WTC11 (cell line): Measurements from ENCODE around the gene SEZ6. TPM values are rescaled to one million over a fixed set of nuclear protein-coding genes. Genes with fewer than 3 reads are reported as not detected.

Experiments used
- ATAC-seq: fragments of 200-7000 bp; cut with Tn5 transposase; 2 replicates; pipeline ENCODE4 v1.10.0; 2021; ENCODE audit warnings: mild to moderate bottlenecking, moderate library complexity
- CTCF ChIA-PET: fragments of 300-600 bp; sonication (Branson Sonifier 250); formaldehyde crosslinking; loops from one replicate; lab custom pipeline; 2021; ENCODE audit warnings: antibody characterized with exemption; lab: Charles Lee
- POLR2A ChIA-PET: fragments of 350-600 bp; sonication (Branson Sonifier 250); formaldehyde crosslinking; loops from one replicate; lab custom pipeline; 2021; ENCODE audit warnings: antibody characterized with exemption; lab: Charles Lee
- DNase-seq: peaks from one replicate; pipeline ENCODE4 v3.0.0; 2021; ENCODE audit warnings: low spot score
- H3K27ac Mint-ChIP-seq: 2 replicates; pipeline ENCODE4 v1.8.0; 2021; ENCODE audit warnings: mixed read lengths
- H3K27me3 Mint-ChIP-seq: 2 replicates; pipeline ENCODE4 v1.8.0; 2021; ENCODE audit warnings: low read depth, mild to moderate bottlenecking, moderate library complexity, mixed read lengths
- H3K36me3 Mint-ChIP-seq: 2 replicates; pipeline ENCODE4 v1.8.0; 2021; ENCODE audit warnings: mixed read lengths
- H3K4me1 Mint-ChIP-seq: 2 replicates; pipeline ENCODE4 v1.8.0; 2022; ENCODE audit warnings: mixed read lengths
- H3K4me3 Mint-ChIP-seq: 2 replicates; pipeline ENCODE4 v1.8.0; 2021; ENCODE audit warnings: mild to moderate bottlenecking, moderate library complexity, mixed read lengths
- H3K9me3 Mint-ChIP-seq: 2 replicates; pipeline ENCODE4 v1.8.0; 2021; ENCODE audit warnings: mixed read lengths
- CREB1 ChIP-seq: sonication (generic); formaldehyde crosslinking; IDR thresholded peaks from 2 replicates; pipeline ENCODE4 v1.8.0; 2023; ENCODE audit warnings: mild to moderate bottlenecking, missing genetic modification reagents
- ERG ChIP-seq: fragments of 250-450 bp; sonication (Bioruptor Pico); IDR thresholded peaks from 2 replicates; pipeline ENCODE4 v1.8.0; 2021; ENCODE audit warnings: mild to moderate bottlenecking
- ESRRA ChIP-seq: sonication (generic); formaldehyde crosslinking; IDR thresholded peaks from 2 replicates; pipeline ENCODE4 v1.8.1; 2022; ENCODE audit warnings: mild to moderate bottlenecking, missing genetic modification reagents, borderline replicate concordance
- RELA ChIP-seq: sonication (generic); formaldehyde crosslinking; IDR thresholded peaks from 2 replicates; pipeline ENCODE4 v1.8.1; 2022; ENCODE audit warnings: missing genetic modification reagents, mild to moderate bottlenecking, borderline replicate concordance
- RORB ChIP-seq: fragments of 250-450 bp; sonication (Bioruptor Pico); IDR thresholded peaks from 2 replicates; pipeline ENCODE4 v1.9.0; 2021; ENCODE audit warnings: mild to moderate bottlenecking
- SMAD3 ChIP-seq: sonication (generic); formaldehyde crosslinking; IDR thresholded peaks from 2 replicates; pipeline ENCODE4 v1.8.0; 2022; ENCODE audit warnings: missing genetic modification reagents, mild to moderate bottlenecking, borderline replicate concordance
- SP1 ChIP-seq: sonication (generic); formaldehyde crosslinking; conservative IDR thresholded peaks from 2 replicates; pipeline ENCODE4 v1.8.1; 2022; ENCODE audit warnings: missing genetic modification reagents
- TCF7 ChIP-seq: sonication (generic); formaldehyde crosslinking; IDR thresholded peaks from 2 replicates; pipeline ENCODE4 v1.8.0; 2022; ENCODE audit warnings: mild to moderate bottlenecking, low read depth, missing genetic modification reagents, moderate library complexity
- USF1 ChIP-seq: sonication (generic); formaldehyde crosslinking; IDR thresholded peaks from 2 replicates; pipeline ENCODE4 v1.8.0; 2022; ENCODE audit warnings: mild to moderate bottlenecking, missing genetic modification reagents
- USF2 ChIP-seq: sonication (generic); formaldehyde crosslinking; IDR thresholded peaks from 2 replicates; pipeline ENCODE4 v1.8.1; 2023; ENCODE audit warnings: mild to moderate bottlenecking, missing genetic modification reagents, moderate library complexity
- ZBTB21 ChIP-seq: sonication (generic); formaldehyde crosslinking; IDR thresholded peaks from 2 replicates; pipeline ENCODE4 v1.8.1; 2023; ENCODE audit warnings: mild to moderate bottlenecking, missing genetic modification reagents, borderline replicate concordance
- ZNF263 ChIP-seq: sonication (generic); formaldehyde crosslinking; IDR thresholded peaks from 2 replicates; pipeline ENCODE4 v1.8.1; 2022; ENCODE audit warnings: low read depth, mild to moderate bottlenecking, moderate library complexity, missing genetic modification reagents
- ZNF281 ChIP-seq: sonication (generic); formaldehyde crosslinking; IDR thresholded peaks from 2 replicates; pipeline ENCODE4 v1.8.0; 2023; ENCODE audit warnings: mild to moderate bottlenecking, missing genetic modification reagents
- ZNF416 ChIP-seq: fragments of 250-450 bp; sonication (Bioruptor Pico); IDR thresholded peaks from 2 replicates; pipeline ENCODE4 v1.9.0; 2021; ENCODE audit warnings: mild to moderate bottlenecking, inconsistent platforms
- ZNF512 ChIP-seq: sonication (generic); formaldehyde crosslinking; IDR thresholded peaks from 2 replicates; pipeline ENCODE4 v1.8.1; 2022; ENCODE audit warnings: missing genetic modification reagents, borderline replicate concordance
- total RNA-seq: library from RNA; stranded (reverse); gene quantifications from 3 replicates; pipeline ENCODE4 v1.2.3, GENCODE V29; 2021

SEZ6 gene
- total RNA-seq, 1 experiment from 2014 or later, result 3.0 TPM

GRCh38 chr17:29019475-29020181 lies 13.8 kb upstream of the SEZ6 start (continued):
- TF ChIP-seq ZNF281 (CRISPR knock-in tag) (0 out of 2 replicates have a peak, but pooled peaks have one; percentile 44), RELA (CRISPR knock-in tag) (no peak), SMAD3 (CRISPR knock-in tag) (no peak), ZNF416 (no peak), ZNF263 (CRISPR knock-in tag) (no peak), USF2 (CRISPR knock-in tag) (peak; percentile 69), USF1 (peak; percentile 64), RORB (CRISPR knock-in tag) (no peak), ZBTB21 (CRISPR knock-in tag) (no peak), ERG (CRISPR knock-in tag) (no peak), ZNF512 (CRISPR knock-in tag) (no peak)

- POLR2A ChIA-PET, result interaction anchor here (0.6 to 3.0 kb wide), 5 partner anchors 11 to 45 kb away, joined by 3 to 13 read pairs (median 4); partner anchors contain the start of gene PIPOX
- peaks cover 69% of the 10 kb centered on the region for H3K4me1 Mint-ChIP-seq
- CTCF ChIA-PET, result interaction anchor here (0.5 to 3.5 kb wide), 28 partner anchors 9 to 291 kb away, joined by 3 to 31 read pairs (median 6); partner anchors contain the start of genes MYO18A and PIPOX
- DNase-seq (no peak), ATAC-seq (peak; percentile 36)
- no peaks in the 10 kb centered on the region for H3K9me3 Mint-ChIP-seq
- peak overlapping the region; percentile 62 for H3K4me3 Mint-ChIP-seq
- peaks cover 24% of the 10 kb centered on the region for H3K27me3 Mint-ChIP-seq
- H3K27ac Mint-ChIP-seq, result peak overlapping the region; percentile 69; the same call in 1 of the 2 replicates
- H3K36me3 Mint-ChIP-seq, result no peaks in the 10 kb centered on the region
- TF ChIP-seq CREB1 (CRISPR knock-in tag), result no peak
- TF ChIP-seq TCF7, result no peak
- no peak for TF ChIP-seq ESRRA (CRISPR knock-in tag)
- TF ChIP-seq ZNF416, result no peak
- TF ChIP-seq SP1 (CRISPR knock-in tag), result 0 out of 2 replicates have a peak, but pooled peaks have one; percentile 6
These were observed 13.1 kb upstream of the SEZ6 start for GRCh38 chr17:29018788-29019474.
